Measurements from ENCODE around the gene CFAP100. TPM values are rescaled to one million over a fixed set of nuclear protein-coding genes. Genes with fewer than 3 reads are reported as not detected.

Gene CFAP100
- total and polyA plus RNA-seq, 2 of the 4 experiments (the other 2 are of a cell fraction) = not detected

DNA sequence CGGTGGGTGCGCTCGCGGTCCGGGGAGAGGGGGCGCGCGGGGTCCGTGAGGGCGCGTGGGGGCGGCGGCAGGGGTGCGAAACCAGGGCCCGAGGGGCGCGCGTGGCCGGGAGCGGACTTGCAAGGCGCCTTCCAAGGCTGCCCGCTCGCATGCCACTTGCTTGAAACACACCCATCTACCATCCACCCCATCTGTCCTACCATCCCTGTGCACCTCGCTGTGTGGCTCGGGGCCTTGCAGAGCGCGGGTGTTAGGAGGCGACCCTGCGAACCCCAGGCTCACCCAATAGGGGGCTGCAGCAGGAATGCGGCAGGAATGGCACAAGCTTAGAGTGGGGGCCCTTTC, 240 bp downstream of the CFAP100 start:
- Histone ChIP-seq H2BK5ac (ENCODE audit: low read depth, low read length, poor library complexity, severe bottlenecking) (no peak overlapping the region), H3K9me1 (ENCODE audit: insufficient read depth, low read length) (no peaks in the 10 kb centered on the region), H3K9me3 (ENCODE audit: control insufficient read depth, insufficient read depth, low read length) (no peaks in the 10 kb centered on the region), H3K9ac (ENCODE audit: low read depth, low read length) (no peak overlapping the region), H3K4me3 (ENCODE audit: insufficient read depth, low read depth, low read length) (no peak overlapping the region), H3K14ac (replicated peaks; ENCODE audit: low read depth, low read length) (no peak overlapping the region), H3K23ac (ENCODE audit: low read depth, low read length) (no peak overlapping the region), H3K18ac (ENCODE audit: low read depth, low read length) (no peak overlapping the region), H3K4ac (ENCODE audit: low read depth, low read length) (no peak overlapping the region), H2AK5ac (ENCODE audit: low read depth, low read length) (no peak overlapping the region), H2AFZ (replicated peaks; ENCODE audit: low read length, poor library complexity) (peak overlapping the region; percentile 68), H3K4me2 (ENCODE audit: low read depth, low read length) (no peak overlapping the region), H2AK9ac (replicated peaks; ENCODE audit: low read depth, low read length, poor library complexity) (no peak overlapping the region), H4K8ac (ENCODE audit: low read depth in 2 of 2, low read length in 2 of 2) (no peak overlapping the region), H2BK20ac (ENCODE audit: low read depth, low read length) (no peak overlapping the region), H3K36me3 (ENCODE audit: control insufficient read depth, insufficient read depth, low read length) (no peaks in the 10 kb centered on the region), H2BK15ac (ENCODE audit: low read depth, low read length) (no peak overlapping the region), H3K27ac (ENCODE audit: insufficient read depth, low read length) (no peak overlapping the region), H2BK120ac (ENCODE audit: low read depth, low read length) (no peak overlapping the region), H4K20me1 (ENCODE audit: insufficient read depth, low read length) (no peaks in the 10 kb centered on the region), H3K27me3 (ENCODE audit: control insufficient read depth, insufficient read depth, low read length) (peaks cover 49% of the 10 kb centered on the region), H3K79me1 (ENCODE audit: low read depth in 1 of 2, low read length in 2 of 2) (no peaks in the 10 kb centered on the region), H4K91ac (ENCODE audit: insufficient read depth, low read depth, low read length) (no peak overlapping the region), H3K4me1 (ENCODE audit: control insufficient read depth, insufficient read depth, low read length) (no peaks in the 10 kb centered on the region), H3K56ac (ENCODE audit: extremely low read depth, insufficient read depth, low read length) (no peak overlapping the region), H4K5ac (ENCODE audit: low read depth, low read length) (no peak overlapping the region)
- ATAC-seq (ENCODE audit: low read depth) (peak; percentile 32; the same call in 1 of the 2 replicates), DNase-seq (no peak)
- in situ Hi-C loops (cut with MboI; ENCODE audit: low sequenced_read_pairs) (loop anchor here (10.0 to 25.0 kb wide), 2 partner anchors 150 to 433 kb away; partner anchors contain the start of gene ROPN1B), intact Hi-C loops (cut with micrococcal nuclease) (no loop called here), dilution Hi-C loops (cut with HindIII; ENCODE audit: low sequenced_read_pairs, unreplicated experiment) (no loop called here)
- POLR2A ChIA-PET (ENCODE audit: unreplicated experiment) = no interaction called here
- BruUV-seq (replicated peaks) = no TSS peak
- WGBS, 2 experiments (ENCODE audit: extremely low coverage in 2 of 2, insufficient read length in 1 of 2) = 0% methylated on average over 14 of the region's 30 CpGs; no CpG with 5 or more reads in 1 of the 2 experiments
- CTCF ChIA-PET = no interaction called here
- TF ChIP-seq FOS (IDR thresholded peaks at IDR 0.05; ENCODE audit: low read depth, low read length) (no peak), RFX5 (IDR thresholded peaks at IDR 0.05; ENCODE audit: low read depth, low read length) (no peak), BHLHE40 (IDR thresholded peaks at IDR 0.05; ENCODE audit: low read depth, low read length) (no peak), CEBPB (IDR thresholded peaks at IDR 0.05; ENCODE audit: low read depth, low read length) (no peak), MXI1 (IDR thresholded peaks at IDR 0.05; ENCODE audit: borderline replicate concordance, low read depth, low read length) (no peak)
- TF ChIP-seq, protein P1, sequence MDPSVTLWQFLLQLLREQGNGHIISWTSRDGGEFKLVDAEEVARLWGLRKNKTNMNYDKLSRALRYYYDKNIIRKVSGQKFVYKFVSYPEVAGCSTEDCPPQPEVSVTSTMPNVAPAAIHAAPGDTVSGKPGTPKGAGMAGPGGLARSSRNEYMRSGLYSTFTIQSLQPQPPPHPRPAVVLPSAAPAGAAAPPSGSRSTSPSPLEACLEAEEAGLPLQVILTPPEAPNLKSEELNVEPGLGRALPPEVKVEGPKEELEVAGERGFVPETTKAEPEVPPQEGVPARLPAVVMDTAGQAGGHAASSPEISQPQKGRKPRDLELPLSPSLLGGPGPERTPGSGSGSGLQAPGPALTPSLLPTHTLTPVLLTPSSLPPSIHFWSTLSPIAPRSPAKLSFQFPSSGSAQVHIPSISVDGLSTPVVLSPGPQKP (IDR thresholded peaks at IDR 0.05; ENCODE audit: borderline replicate concordance, low read depth, low read length) = no peak
